Gastrocnemius medialis (tissue), 4 donors: ENCODE measurements around the gene ASL. TPM values are rescaled to one million over a fixed set of nuclear protein-coding genes. Genes with fewer than 3 reads are reported as not detected.
"Not testable (repeated sequence)": the region's sequence is repeated elsewhere in the genome, so short reads cannot be mapped to it uniquely, and the experiment has no call there.

Source experiments
- ATAC-seq, 2 donors: fragments of 150-250 bp; one replicate each; pipeline ENCODE4 v1.9.1; 2016
- DNase-seq, 2 donors: peaks; one replicate each; pipeline ENCODE4 v3.0.0-alpha.2; 2019
- H3K27ac ChIP-seq, 4 donors: fragments of 200-600 bp; sonication (generic); 1 replicate in 1 of 4; 2 replicates in 3 of 4; pipeline ENCODE4 v1.5.1; 2016 to 2018; ENCODE audit warnings: mild to moderate bottlenecking in 2 of 4, moderate library complexity in 1 of 4
- H3K27me3 ChIP-seq, 3 donors: fragments of 200-600 bp; sonication (generic) in 2 of 3; 1 replicate in 1 of 3; 2 replicates in 2 of 3; pipeline versions ENCODE4 v1.5.1 to v1.6.0; 2016 to 2019; ENCODE audit warnings: mild to moderate bottlenecking in 1 of 3, moderate library complexity in 1 of 3
- H3K36me3 ChIP-seq, 2 donors: fragments of 200-600 bp; sonication (generic) in 1 of 2; one replicate each; pipeline ENCODE4 v1.5.1; 2017 to 2018
- H3K4me1 ChIP-seq, 2 donors: fragments of 200-600 bp; sonication (generic) in 1 of 2; one replicate each; pipeline ENCODE4 v1.5.1; 2016 to 2017; ENCODE audit warnings: mild to moderate bottlenecking in 2 of 2
- H3K4me3 ChIP-seq, 4 donors: fragments of 200-600 bp; sonication (generic) in 3 of 4; 1 replicate in 1 of 4; 2 replicates in 3 of 4; pipeline ENCODE4 v1.5.1; 2016 to 2019; ENCODE audit warnings: mild to moderate bottlenecking in 2 of 4
- H3K9me3 ChIP-seq, 3 donors: fragments of 200-600 bp; sonication (generic) in 2 of 3; 1 replicate in 1 of 3; 2 replicates in 2 of 3; pipeline ENCODE4 v1.5.1; 2016 to 2019
- CTCF ChIP-seq, 5 experiments: fragments of 450-650 bp in 3 of 5; fragments of 200-600 bp in 2 of 5; sonication (generic) in 2 of 5; IDR thresholded peaks in 4 of 5; conservative IDR thresholded peaks in 1 of 5; 1 replicate in 4 of 5; 2 replicates in 1 of 5; pipeline ENCODE4 v1.5.1; 2016 to 2019; ENCODE audit warnings: antibody characterized with exemption in 5 of 5, mild to moderate bottlenecking in 3 of 5, moderate library complexity in 3 of 5
- POLR2A ChIP-seq, 2 donors: fragments of 450-650 bp; IDR thresholded peaks; one replicate each; pipeline ENCODE4 v1.6.1; 2017; ENCODE audit warnings: antibody characterized with exemption in 2 of 2, mild to moderate bottlenecking in 2 of 2, moderate library complexity in 2 of 2
- in situ Hi-C, 4 donors: fragments of 200-750 bp; cut with MboI; loops; one replicate each; pipeline versions ENCODE4 v1.15.0 to v1.8.0; 2017; ENCODE audit warnings: low sequenced_read_pairs in 4 of 4
- intact Hi-C: fragments of 100-400 bp; cut with DNase I; formaldehyde crosslinking; loops from one replicate; pipeline ENCODE4 v1.15.1; 2023; ENCODE audit warnings: low total_unique reads
- total RNA-seq, 4 donors: library from RNA; depleted of rRNA; stranded (reverse); fragments of >200 nt; gene quantifications; one replicate each; pipeline versions ENCODE4 v1.1.0 to v1.2.3, GENCODE V29; 2016

The ASL gene
- total RNA-seq, 4 donors from 2014 or later, result 2.5 to 8.7 (median 4.9) TPM

DNA sequence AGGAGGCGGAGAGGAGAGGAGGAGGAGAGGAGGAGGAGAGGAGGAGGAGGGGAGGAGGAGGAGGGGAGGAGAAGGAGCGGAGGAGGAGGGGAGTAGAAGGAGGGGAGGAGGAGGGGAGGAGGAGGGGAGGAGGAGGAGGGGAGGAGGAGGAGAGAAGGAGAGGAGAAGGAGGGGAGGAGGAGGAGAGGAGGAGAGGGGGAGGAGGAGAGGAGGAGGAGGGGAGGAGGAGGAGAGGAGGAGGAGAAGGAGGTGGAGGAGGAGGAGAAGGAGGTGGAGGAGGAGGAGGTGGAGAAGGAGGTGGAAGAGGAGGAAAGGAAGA is 23.6 kb downstream of the ASL start:
- Histone ChIP-seq H3K4me3 (no peak overlapping the region), H3K4me1 (no peaks in the 10 kb centered on the region), H3K27ac (no peak overlapping the region), H3K9me3 (no peaks in the 10 kb centered on the region), H3K27me3 (no peaks in the 10 kb centered on the region), H3K36me3 (no peaks in the 10 kb centered on the region)
- in situ Hi-C loops, result no loop called here
- ATAC-seq (no peak), DNase-seq (no peak)
- intact Hi-C loops, result no loop called here
- TF ChIP-seq POLR2A (IDR thresholded peaks at IDR 0.05) (no peak), CTCF (IDR thresholded peaks at IDR 0.05 in 4 of 5, conservative IDR thresholded peaks at IDR 0.05 in 1 of 5) (no peak)

- in situ Hi-C loops, result no loop called here
- Histone ChIP-seq H3K4me3 (peak overlapping the region; percentile 32 to 50 (median 40)), H3K4me1 (no peaks in the 10 kb centered on the region), H3K9me3 (no peaks in the 10 kb centered on the region), H3K36me3 (no peaks in the 10 kb centered on the region), H3K27me3 (no peaks in the 10 kb centered on the region), H3K27ac (peak overlapping the region; percentile 66 to 78 (median 72))
- DNase-seq (peak; percentile 48 to 60), ATAC-seq (peak; percentile 82 to 85)
- intact Hi-C loops, result no loop called here
- TF ChIP-seq POLR2A (IDR thresholded peaks at IDR 0.05) (peak in 1 of 2 donors; percentile 26), CTCF (IDR thresholded peaks at IDR 0.05 in 4 of 5, conservative IDR thresholded peaks at IDR 0.05 in 1 of 5) (no peak)
Measured at GRCh38 chr7:66099551-66100407, 24.2 kb downstream of the ASL start.

- no peaks in the 10 kb centered on the region for H3K9me3 ChIP-seq
- in situ Hi-C loops, result no loop called here
- intact Hi-C loops, result no loop called here
- peak overlapping the region; percentile 66 to 78 (median 72) for H3K27ac ChIP-seq
- TF ChIP-seq CTCF (IDR thresholded peaks at IDR 0.05 in 4 of 5, conservative IDR thresholded peaks at IDR 0.05 in 1 of 5) (no peak), POLR2A (IDR thresholded peaks at IDR 0.05) (no peak)
- DNase-seq (no peak), ATAC-seq (no peak)
- no peaks in the 10 kb centered on the region for H3K4me1 ChIP-seq
- no peaks in the 10 kb centered on the region for H3K27me3 ChIP-seq
- H3K4me3 ChIP-seq, result peak overlapping the region; percentile 32 to 50 (median 40)
- no peaks in the 10 kb centered on the region for H3K36me3 ChIP-seq
Measured at GRCh38 chr7:66100408-66101050, 24.9 kb downstream of the ASL start.

- H3K4me1 ChIP-seq, in situ Hi-C loops, H3K27me3 ChIP-seq, H3K9me3 ChIP-seq, H3K27ac ChIP-seq, intact Hi-C loops, ATAC-seq, H3K4me3 ChIP-seq, DNase-seq, H3K36me3 ChIP-seq: not testable (repeated sequence)
Measured at GRCh38 chr7:66102168-66102567, 26.5 kb downstream of the ASL start.

DNA sequence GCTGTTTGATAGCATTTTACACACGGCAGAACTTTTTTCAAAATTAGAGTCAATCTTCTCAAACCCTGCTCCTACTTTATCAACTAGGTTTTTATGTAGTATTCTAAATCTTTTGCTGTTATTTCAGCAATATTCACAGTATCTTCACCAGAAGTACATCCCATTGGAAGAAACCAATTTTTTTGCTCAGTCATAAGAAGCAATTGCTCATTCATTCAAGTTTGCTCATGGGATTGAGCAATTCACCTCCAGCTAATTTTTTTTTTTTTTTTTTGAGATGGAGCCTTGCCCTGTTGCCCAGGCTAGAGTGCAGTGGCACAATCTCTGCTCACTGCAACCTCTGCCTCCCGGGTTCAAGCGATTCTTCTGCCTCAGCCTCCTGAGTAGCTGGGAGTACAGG is 28.4 kb downstream of the ASL start:
- in situ Hi-C loops, H3K4me3 ChIP-seq, H3K4me1 ChIP-seq, ATAC-seq, H3K27ac ChIP-seq, DNase-seq, H3K27me3 ChIP-seq, H3K9me3 ChIP-seq, intact Hi-C loops, H3K36me3 ChIP-seq: not testable (repeated sequence)
